NCI-H1436 treated with DMSO at 0.1 percent for 48 hours (cell line): ENCODE results near the gene RILPL2.
"Not testable (repeated sequence)": the region's sequence is repeated elsewhere in the genome, so short reads cannot be mapped to it uniquely, and the experiment has no call there.

ENCODE experiments used
- DNase-seq: peaks from one replicate; lab custom pipeline; 2025; lab: John Stamatoyannopoulos, UW

The RILPL2 gene

GRCh38 chr12:123449856-123450255 is 13.4 kb upstream of the RILPL2 start:
- no peak for DNase-seq

GRCh38 chr12:123449249-123449733 is 12.8 kb upstream of the RILPL2 start:
- DNase-seq = no peak

- no peak for DNase-seq
Observed at GRCh38 chr12:123446333-123446713, 9.8 kb upstream of the RILPL2 start.

GRCh38 chr12:123445388-123446332 is 9.2 kb upstream of the RILPL2 start:
- DNase-seq = no peak

GRCh38 chr12:123444092-123445026 is 7.9 kb upstream of the RILPL2 start:
- no peak for DNase-seq

GRCh38 chr12:123442774-123443173 is 6.3 kb upstream of the RILPL2 start:
- DNase-seq = no peak

GRCh38 chr12:123441523-123442164 is 5.2 kb upstream of the RILPL2 start:
- DNase-seq = no peak

GRCh38 chr12:123435636-123436016 is 858 bp downstream of the RILPL2 start:
- DNase-seq = no peak

GRCh38 chr12:123433615-123434014 is 2.9 kb downstream of the RILPL2 start:
- DNase-seq = no peak

- DNase-seq = not testable (repeated sequence)
Observed at GRCh38 chr12:123431951-123432817, 4.3 kb downstream of the RILPL2 start.

GRCh38 chr12:123429101-123429500 is 7.4 kb downstream of the RILPL2 start:
- DNase-seq = not testable (repeated sequence)

GRCh38 chr12:123428591-123428990 is 7.9 kb downstream of the RILPL2 start:
- DNase-seq = no peak

GRCh38 chr12:123427036-123427769 is 9.3 kb downstream of the RILPL2 start:
- DNase-seq = no peak

GRCh38 chr12:123421314-123421713 is 15.2 kb downstream of the RILPL2 start:
- DNase-seq = no peak

- no peak for DNase-seq
Observed at GRCh38 chr12:123410041-123410412, 26.5 kb downstream of the RILPL2 start.

GRCh38 chr12:123409284-123410040 is 27.0 kb downstream of the RILPL2 start:
- DNase-seq = not testable (repeated sequence)

- DNase-seq = not testable (repeated sequence)
Observed at GRCh38 chr12:123408619-123409018, 27.9 kb downstream of the RILPL2 start.

GRCh38 chr12:123407934-123408333 is 28.6 kb downstream of the RILPL2 start:
- not testable (repeated sequence) for DNase-seq

GRCh38 chr12:123407269-123407668 is 29.2 kb downstream of the RILPL2 start:
- DNase-seq = not testable (repeated sequence)

- DNase-seq = no peak
Observed at GRCh38 chr12:123404581-123404980, 31.9 kb downstream of the RILPL2 start.
